Parathyroid adenoma (tissue), 2 donors: ENCODE results near the gene TBXAS1.

Source experiments
- H2AFZ ChIP-seq: fragments of 300-600 bp; sonication (generic); one replicate; pipeline ENCODE4 v1.7.0; 2017; ENCODE audit warnings: antibody characterized with exemption, mild to moderate bottlenecking
- H3K27ac ChIP-seq: fragments of 300-600 bp; sonication (generic); one replicate; pipeline ENCODE4 v1.7.0; 2017
- H3K27me3 ChIP-seq: fragments of 300-600 bp; sonication (generic); one replicate; pipeline ENCODE4 v1.7.0; 2017; ENCODE audit warnings: low read length; ENCODE audit not compliant: control insufficient read depth, insufficient read depth
- H3K36me3 ChIP-seq: fragments of 300-600 bp; sonication (generic); one replicate; pipeline ENCODE4 v1.7.0; 2017; ENCODE audit warnings: low read length; ENCODE audit not compliant: control insufficient read depth, insufficient read depth
- H3K4me1 ChIP-seq: fragments of 300-600 bp; sonication (generic); one replicate; pipeline ENCODE4 v1.7.0; 2017; ENCODE audit warnings: control low read depth
- H3K4me2 ChIP-seq: fragments of 300-600 bp; sonication (generic); one replicate; pipeline ENCODE4 v1.7.0; 2017; ENCODE audit warnings: low read length
- H3K4me3 ChIP-seq: fragments of 300-600 bp; sonication (generic); one replicate; pipeline ENCODE4 v1.7.0; 2017; ENCODE audit warnings: low read depth, low read length
- H3K79me2 ChIP-seq: fragments of 300-600 bp; sonication (generic); one replicate; pipeline ENCODE4 v1.7.0; 2017; ENCODE audit warnings: control low read depth
- H3K9ac ChIP-seq: fragments of 300-600 bp; sonication (generic); one replicate; pipeline ENCODE4 v1.7.0; 2017; ENCODE audit warnings: mild to moderate bottlenecking
- H3K9me3 ChIP-seq: fragments of 300-600 bp; sonication (generic); one replicate; pipeline ENCODE4 v1.7.0; 2017; ENCODE audit warnings: low read length; ENCODE audit not compliant: control insufficient read depth
- TF ChIP-seq, protein P1 (sequence below): fragments of 300-600 bp; sonication (generic); IDR thresholded peaks from one replicate; pipeline ENCODE4 v1.7.0; 2017; ENCODE audit warnings: antibody characterized with exemption, mild to moderate bottlenecking
- donor health status: primary hyperparathyroidism.

The TBXAS1 gene

DNA sequence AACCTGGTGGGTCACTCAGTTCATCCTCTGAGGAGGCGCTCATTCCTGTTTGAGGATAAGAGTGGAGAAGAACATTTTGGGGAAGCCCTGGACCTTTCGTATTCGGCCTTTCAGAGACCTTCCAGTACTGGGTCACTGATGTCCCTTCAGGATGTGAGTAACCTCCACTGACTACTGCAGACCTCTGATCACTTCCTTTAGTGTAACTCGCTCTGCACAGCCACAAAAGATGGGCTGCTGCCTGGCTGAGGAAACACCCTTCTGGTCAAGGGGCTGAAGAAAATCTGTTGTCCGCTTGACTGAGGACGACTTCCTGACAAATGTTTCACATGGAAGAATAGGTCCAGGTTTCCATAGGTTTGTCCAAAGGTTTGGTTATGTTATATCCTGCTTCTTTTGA, 15.9 kb upstream of the TBXAS1 start:
- no peaks in the 10 kb centered on the region for H3K27me3 ChIP-seq
- H3K27ac ChIP-seq: no peak overlapping the region
- no peaks in the 10 kb centered on the region for H3K36me3 ChIP-seq
- H3K4me2 ChIP-seq: no peak overlapping the region
- H3K79me2 ChIP-seq: no peaks in the 10 kb centered on the region
- no peaks in the 10 kb centered on the region for H3K4me1 ChIP-seq
- H3K4me3 ChIP-seq: no peak overlapping the region
- TF ChIP-seq, protein P1, sequence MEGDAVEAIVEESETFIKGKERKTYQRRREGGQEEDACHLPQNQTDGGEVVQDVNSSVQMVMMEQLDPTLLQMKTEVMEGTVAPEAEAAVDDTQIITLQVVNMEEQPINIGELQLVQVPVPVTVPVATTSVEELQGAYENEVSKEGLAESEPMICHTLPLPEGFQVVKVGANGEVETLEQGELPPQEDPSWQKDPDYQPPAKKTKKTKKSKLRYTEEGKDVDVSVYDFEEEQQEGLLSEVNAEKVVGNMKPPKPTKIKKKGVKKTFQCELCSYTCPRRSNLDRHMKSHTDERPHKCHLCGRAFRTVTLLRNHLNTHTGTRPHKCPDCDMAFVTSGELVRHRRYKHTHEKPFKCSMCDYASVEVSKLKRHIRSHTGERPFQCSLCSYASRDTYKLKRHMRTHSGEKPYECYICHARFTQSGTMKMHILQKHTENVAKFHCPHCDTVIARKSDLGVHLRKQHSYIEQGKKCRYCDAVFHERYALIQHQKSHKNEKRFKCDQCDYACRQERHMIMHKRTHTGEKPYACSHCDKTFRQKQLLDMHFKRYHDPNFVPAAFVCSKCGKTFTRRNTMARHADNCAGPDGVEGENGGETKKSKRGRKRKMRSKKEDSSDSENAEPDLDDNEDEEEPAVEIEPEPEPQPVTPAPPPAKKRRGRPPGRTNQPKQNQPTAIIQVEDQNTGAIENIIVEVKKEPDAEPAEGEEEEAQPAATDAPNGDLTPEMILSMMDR: no peak
- no peak overlapping the region for H3K9ac ChIP-seq
- no peaks in the 10 kb centered on the region for H3K9me3 ChIP-seq
- no peak overlapping the region for H2AFZ ChIP-seq

DNA sequence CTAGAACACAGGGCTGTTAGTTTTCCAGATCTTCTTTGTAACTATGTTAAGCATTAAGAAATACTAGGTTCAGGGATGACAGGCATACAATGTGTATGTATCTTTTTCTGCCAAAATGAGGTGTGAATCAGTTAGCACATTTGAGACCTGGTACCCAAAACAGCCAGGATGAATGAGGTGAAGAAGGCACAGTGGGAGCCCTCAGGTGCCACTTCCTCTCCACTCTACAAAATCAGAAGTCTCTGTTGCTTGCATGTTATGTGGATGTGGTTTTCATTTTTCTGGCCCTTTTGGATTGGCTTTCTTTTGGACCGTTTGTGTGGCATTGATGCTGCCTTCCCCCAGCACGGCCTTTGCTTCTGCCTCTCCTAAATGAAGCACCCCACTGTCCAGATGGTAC, 15.4 kb upstream of the TBXAS1 start:
- Histone ChIP-seq H3K4me3 (no peak overlapping the region), H3K79me2 (no peaks in the 10 kb centered on the region), H3K9ac (no peak overlapping the region), H3K4me1 (no peaks in the 10 kb centered on the region), H3K36me3 (no peaks in the 10 kb centered on the region), H3K9me3 (no peaks in the 10 kb centered on the region), H3K27ac (no peak overlapping the region), H3K4me2 (no peak overlapping the region), H3K27me3 (no peaks in the 10 kb centered on the region), H2AFZ (no peak overlapping the region)
- TF ChIP-seq, protein P1: no peak

DNA sequence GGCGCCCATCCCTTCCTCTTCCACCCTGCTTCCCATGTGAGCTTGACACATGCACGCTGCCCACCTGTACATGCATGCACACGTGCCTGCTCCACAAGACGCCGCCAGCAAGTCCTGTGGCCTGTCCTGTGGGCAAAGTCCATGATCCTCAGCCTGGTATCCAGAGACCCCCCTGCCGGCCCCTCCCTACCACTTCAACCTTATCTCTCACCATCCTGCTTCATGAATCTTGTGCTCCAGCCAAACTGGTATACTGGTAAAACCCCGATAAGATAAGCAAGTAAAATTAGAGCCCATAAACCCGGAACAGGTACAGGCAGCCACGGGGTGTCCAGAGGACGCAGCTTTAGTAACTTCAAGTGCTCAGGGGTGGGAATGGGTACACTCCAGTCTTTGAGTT, 11.8 kb upstream of the TBXAS1 start:
- Histone ChIP-seq H3K9me3 (no peaks in the 10 kb centered on the region), H3K4me3 (no peak overlapping the region), H3K4me1 (no peaks in the 10 kb centered on the region), H3K27ac (no peak overlapping the region), H3K9ac (no peak overlapping the region), H3K79me2 (no peaks in the 10 kb centered on the region), H3K4me2 (no peak overlapping the region), H3K36me3 (no peaks in the 10 kb centered on the region), H2AFZ (no peak overlapping the region), H3K27me3 (no peaks in the 10 kb centered on the region)
- TF ChIP-seq, protein P1: no peak

GRCh38 chr7:139820089-139820488, 9.0 kb upstream of the TBXAS1 start:
- Histone ChIP-seq H3K4me2 (no peak overlapping the region), H3K79me2 (no peaks in the 10 kb centered on the region), H3K9ac (no peak overlapping the region), H3K27ac (no peak overlapping the region), H3K36me3 (no peaks in the 10 kb centered on the region), H2AFZ (no peak overlapping the region), H3K9me3 (no peaks in the 10 kb centered on the region), H3K27me3 (no peaks in the 10 kb centered on the region), H3K4me3 (no peak overlapping the region), H3K4me1 (no peaks in the 10 kb centered on the region)
- TF ChIP-seq, protein P1: no peak

GRCh38 chr7:139821349-139822105, 7.5 kb upstream of the TBXAS1 start:
- Histone ChIP-seq H3K4me3 (no peak overlapping the region), H3K4me2 (no peak overlapping the region), H3K9ac (no peak overlapping the region), H3K36me3 (no peaks in the 10 kb centered on the region), H3K4me1 (no peaks in the 10 kb centered on the region), H2AFZ (no peak overlapping the region), H3K27ac (no peak overlapping the region), H3K27me3 (no peaks in the 10 kb centered on the region), H3K9me3 (no peaks in the 10 kb centered on the region), H3K79me2 (no peaks in the 10 kb centered on the region)
- TF ChIP-seq, protein P1: no peak
